H1 (cell line): ENCODE results near the gene PCBP4. TPM values are rescaled to one million over a fixed set of nuclear protein-coding genes. Genes with fewer than 3 reads are reported as not detected.

Source experiments
- CTCF ChIA-PET: fragments of 300-600 bp; sonication (Branson Sonifier 250); formaldehyde crosslinking; loops from one replicate; lab custom pipeline; 2021; ENCODE audit not compliant: partially characterized antibody; lab: Charles Lee
- POLR2A ChIA-PET: fragments of 300-600 bp; sonication (Branson Sonifier 250); formaldehyde crosslinking; loops from one replicate; lab custom pipeline; 2021; ENCODE audit warnings: inconsistent platforms; ENCODE audit not compliant: partially characterized antibody; lab: Charles Lee
- DNase-seq, 2 experiments: peaks; one replicate each; pipeline versions ENCODE4 v3.0.0 to v3.0.0-alpha.2; 2010 to 2022; ENCODE audit warnings: low spot score in 2 of 2, low read depth in 1 of 2, mixed read lengths in 1 of 2
- FAIRE-seq: peaks from 2 replicates; lab custom pipeline; 2011; peaks lifted over from hg19 to GRCh38; lab: Jason Lieb, UNC
- H2AFZ ChIP-seq: 2 replicates; pipeline ENCODE4 v1.8.1; 2012; ENCODE audit warnings: low read length, inconsistent platforms
- H2AK5ac ChIP-seq: 2 replicates; pipeline ENCODE4 v1.6.1; 2013; ENCODE audit warnings: low read depth, low read length
- H2BK120ac ChIP-seq: replicated peaks from 2 replicates; pipeline ENCODE3; 2013; ENCODE audit warnings: low read depth, low read length, inconsistent platforms
- H2BK12ac ChIP-seq: 2 replicates; pipeline ENCODE4 v1.6.1; 2013; ENCODE audit warnings: low read depth, low read length
- H2BK15ac ChIP-seq: 2 replicates; pipeline ENCODE4 v1.6.1; 2013; ENCODE audit warnings: low read length
- H2BK20ac ChIP-seq: 2 replicates; pipeline ENCODE4 v1.6.1; 2013; ENCODE audit warnings: low read length
- H2BK5ac ChIP-seq: 2 replicates; pipeline ENCODE4 v1.6.1; 2013; ENCODE audit warnings: low read depth, low read length
- H3K14ac ChIP-seq: 2 replicates; pipeline ENCODE4 v1.6.1; 2013; ENCODE audit warnings: inconsistent platforms; ENCODE audit not compliant: insufficient read length
- H3K18ac ChIP-seq: 2 replicates; pipeline ENCODE4 v1.6.1; 2013; ENCODE audit warnings: low read length; ENCODE audit errors: extremely low read depth
- H3K23ac ChIP-seq: 2 replicates; pipeline ENCODE4 v1.6.1; 2013; ENCODE audit warnings: inconsistent platforms; ENCODE audit not compliant: insufficient read length
- H3K23me2 ChIP-seq: 2 replicates; pipeline ENCODE4 v1.6.1; 2013; ENCODE audit warnings: low read depth, low read length
- H3K27ac ChIP-seq: 2 replicates; pipeline ENCODE4 v1.6.1; 2011; ENCODE audit warnings: low read depth, low read length, inconsistent platforms
- H3K27me3 ChIP-seq, 4 experiments: replicated peaks in 1 of 4; 1 replicate in 1 of 4; 2 replicates in 3 of 4; pipeline versions ENCODE4 v1.6.1 to v1.8.1; 2011 to 2013; ENCODE audit warnings: low read length in 3 of 4, mild to moderate bottlenecking in 3 of 4, inconsistent platforms in 2 of 4, mixed read lengths in 2 of 4, moderate library complexity in 1 of 4; ENCODE audit not compliant: control insufficient read depth in 3 of 4, insufficient read depth in 3 of 4; ENCODE audit errors: extremely low read depth in 1 of 4
- H3K36me3 ChIP-seq, 4 experiments: 2 replicates each; pipeline versions ENCODE4 v1.6.1 to v1.8.1; 2011 to 2013; ENCODE audit warnings: mild to moderate bottlenecking in 4 of 4, low read length in 3 of 4, moderate library complexity in 2 of 4, control low read depth in 1 of 4, inconsistent platforms in 1 of 4; ENCODE audit not compliant: insufficient read depth in 4 of 4, control insufficient read depth in 2 of 4
- H3K4ac ChIP-seq: replicated peaks from 2 replicates; pipeline ENCODE3; 2013; ENCODE audit warnings: low read length, low read depth, mixed read lengths, inconsistent platforms; ENCODE audit not compliant: insufficient read length
- H3K4me1 ChIP-seq, 4 experiments: replicated peaks in 1 of 4; 1 replicate in 1 of 4; 2 replicates in 3 of 4; pipeline versions ENCODE4 v1.6.1 to v1.8.1; 2011 to 2013; ENCODE audit warnings: low read length in 3 of 4, inconsistent platforms in 2 of 4, mixed read lengths in 1 of 4; ENCODE audit not compliant: insufficient read depth in 4 of 4, control insufficient read depth in 3 of 4
- H3K4me2 ChIP-seq, 2 experiments: 2 replicates each; pipeline versions ENCODE4 v1.6.1 to v1.8.1; 2011 to 2013; ENCODE audit warnings: low read depth in 2 of 2, low read length in 2 of 2, control low read depth in 1 of 2, inconsistent platforms in 1 of 2, mild to moderate bottlenecking in 1 of 2; ENCODE audit not compliant: insufficient read depth in 1 of 2
- H3K4me3 ChIP-seq, 4 experiments: fragments of 200-600, 300-600 bp in 1 of 4; sonication (generic), shearing (Covaris generic), sonication (Bioruptor Twin) in 1 of 4; 2 replicates each; pipeline versions ENCODE4 v1.5.1 to v1.8.1; 2011 to 2016; ENCODE audit warnings: low read length in 4 of 4, low read depth in 3 of 4, control low read depth in 2 of 4, inconsistent platforms in 2 of 4, mild to moderate bottlenecking in 2 of 4, mixed read lengths in 1 of 4, moderate library complexity in 1 of 4; ENCODE audit not compliant: insufficient read depth in 2 of 4; ENCODE audit errors: extremely low read depth in 1 of 4
- H3K56ac ChIP-seq: replicated peaks from 2 replicates; pipeline ENCODE3; 2013; ENCODE audit warnings: low read depth, mild to moderate bottlenecking, mixed read lengths, low read length, inconsistent platforms; ENCODE audit not compliant: insufficient read length
- H3K79me1 ChIP-seq: 2 replicates; pipeline ENCODE4 v1.6.1; 2013; ENCODE audit warnings: low read depth, low read length, control low read depth
- H3K79me2 ChIP-seq, 2 experiments: 2 replicates each; pipeline versions ENCODE4 v1.6.1 to v1.8.1; 2012 to 2013; ENCODE audit warnings: low read length in 2 of 2, mild to moderate bottlenecking in 2 of 2, inconsistent platforms in 1 of 2; ENCODE audit not compliant: insufficient read depth in 2 of 2, control insufficient read depth in 1 of 2
- H3K9ac ChIP-seq, 4 experiments: replicated peaks in 1 of 4; 1 replicate in 1 of 4; 2 replicates in 3 of 4; pipeline versions ENCODE4 v1.6.1 to v1.8.1; 2011 to 2013; ENCODE audit warnings: low read depth in 3 of 4, low read length in 3 of 4, control low read depth in 2 of 4, mild to moderate bottlenecking in 2 of 4, moderate library complexity in 2 of 4, inconsistent platforms in 1 of 4; ENCODE audit errors: extremely low read depth in 1 of 4
- H3K9me3 ChIP-seq, 2 experiments: 2 replicates each; pipeline versions ENCODE4 v1.6.1 to v1.8.1; 2012 to 2013; ENCODE audit warnings: mild to moderate bottlenecking in 2 of 2, moderate library complexity in 2 of 2, control low read depth in 1 of 2, inconsistent platforms in 1 of 2, low read depth in 1 of 2, low read length in 1 of 2, mixed read lengths in 1 of 2; ENCODE audit not compliant: insufficient read depth in 2 of 2
- H4K20me1 ChIP-seq, 2 experiments: replicated peaks in 1 of 2; 2 replicates each; pipeline versions ENCODE3 to v1.8.1; 2011 to 2013; ENCODE audit warnings: inconsistent platforms in 2 of 2, low read length in 2 of 2, mild to moderate bottlenecking in 1 of 2; ENCODE audit not compliant: insufficient read depth in 2 of 2, control insufficient read depth in 1 of 2
- H4K5ac ChIP-seq: 2 replicates; pipeline ENCODE4 v1.6.1; 2013; ENCODE audit warnings: low read length, low read depth, mixed read lengths, inconsistent platforms; ENCODE audit not compliant: insufficient read length
- H4K8ac ChIP-seq: 2 replicates; pipeline ENCODE4 v1.8.0; 2013; ENCODE audit warnings: mild to moderate bottlenecking, moderate library complexity, low read length, inconsistent platforms; ENCODE audit not compliant: insufficient read depth; ENCODE audit errors: extremely low read depth
- H4K91ac ChIP-seq: replicated peaks from 2 replicates; pipeline ENCODE3; 2013; ENCODE audit warnings: low read length, mixed read lengths, inconsistent platforms; ENCODE audit not compliant: insufficient read length
- ASH2L ChIP-seq: fragments of 200-600, 300-600 bp; sonication (generic); IDR thresholded peaks from one replicate; pipeline ENCODE4 v1.7.1; 2017; ENCODE audit warnings: low read length
- CHD1 ChIP-seq: IDR thresholded peaks from 2 replicates; pipeline ENCODE4 v1.6.1; 2012; ENCODE audit warnings: low read depth, low read length, improper control_type of control experiment
- CREB1 ChIP-seq: IDR thresholded peaks from 2 replicates; pipeline ENCODE4 v1.6.1; 2012; ENCODE audit warnings: inconsistent platforms
- CTBP2 ChIP-seq: IDR thresholded peaks from 2 replicates; pipeline ENCODE4 v1.7.0; 2011; ENCODE audit warnings: borderline replicate concordance, mild to moderate bottlenecking, moderate library complexity, mixed read lengths, low read length; ENCODE audit not compliant: insufficient read depth, insufficient read length
- EZH2 ChIP-seq: fragments of 200-600 bp; sonication (generic); IDR thresholded peaks from 2 replicates; pipeline ENCODE4 v1.7.1; 2012; ENCODE audit warnings: low read depth, mild to moderate bottlenecking, moderate library complexity, low read length, inconsistent platforms; ENCODE audit not compliant: severe bottlenecking
- GABPA ChIP-seq: IDR thresholded peaks from 2 replicates; pipeline ENCODE4 v1.6.1; 2011; ENCODE audit warnings: mild to moderate bottlenecking, low read length, moderate library complexity, borderline replicate concordance; ENCODE audit not compliant: insufficient read depth
- RBBP5 ChIP-seq: IDR thresholded peaks from 2 replicates; pipeline ENCODE4 v1.7.1; 2012; ENCODE audit warnings: low read depth, mild to moderate bottlenecking, inconsistent platforms, low read length, moderate library complexity, borderline replicate concordance
- RFX5 ChIP-seq: IDR thresholded peaks from 2 replicates; pipeline ENCODE4 v1.6.1; 2011; ENCODE audit warnings: low read depth, low read length, improper control_type of control experiment, borderline replicate concordance
- SIRT6 ChIP-seq: IDR thresholded peaks from one replicate; pipeline ENCODE4 v1.7.1; 2012; ENCODE audit warnings: low read length, inconsistent platforms
- TCF12 ChIP-seq: IDR thresholded peaks from 2 replicates; pipeline ENCODE4 v1.6.1; 2011; ENCODE audit warnings: low read depth, mild to moderate bottlenecking, low read length
- WGBS, 2 experiments: shearing (Covaris generic) in 1 of 2; methylation state at CpG; one replicate each; pipeline versions ENCODE4 v1.1.6 to v1.1.7; 2013 to 2015; ENCODE audit warnings: low lambda C conversion rate in 2 of 2, mixed read lengths in 2 of 2, inconsistent platforms in 1 of 2, low coverage in 1 of 2, missing lambda C conversion rate in 1 of 2; ENCODE audit not compliant: insufficient replicate concordance in 2 of 2, insufficient coverage in 1 of 2, insufficient read length in 1 of 2; ENCODE audit errors: extremely low coverage in 1 of 2, missing lambda C conversion rate in 1 of 2; 5-methylcytosine and 5-hydroxymethylcytosine counted together
- polyA plus RNA-seq, 7 experiments: library from polyadenylated mRNA; depleted of rRNA in 3 of 7; stranded (reverse) in 5 of 7; unstranded in 2 of 7; fragments of >200 nt in 5 of 7; fragments of 200-250 nt in 2 of 7; gene quantifications; 1 replicate in 5 of 7; 2 replicates in 1 of 7; 4 replicates in 1 of 7; pipeline versions ENCODE4 v1.2.1 to v1.2.3, GENCODE V29; 2011 to 2013; ENCODE audit warnings: missing spikeins in 2 of 7, mixed read lengths in 2 of 7
- total RNA-seq: library from RNA; stranded (reverse); fragmentation: NEBNext Ultra II Directional; extraction: Animal tissue kit (Norgen Biotek cat#: 25700); gene quantifications from 2 replicates; pipeline ENCODE4 v1.2.1, GENCODE V29; 2021
- TF ChIP-seq, protein P1 (sequence below): IDR thresholded peaks from 2 replicates; pipeline ENCODE4 v1.6.1; 2012; ENCODE audit warnings: inconsistent platforms

Gene PCBP4
- total and polyA plus RNA-seq, 2 of the 8 experiments (the other 6 are each of a cell fraction or from before 2014, with no cell fraction given): 16.4 to 34.1 TPM

DNA sequence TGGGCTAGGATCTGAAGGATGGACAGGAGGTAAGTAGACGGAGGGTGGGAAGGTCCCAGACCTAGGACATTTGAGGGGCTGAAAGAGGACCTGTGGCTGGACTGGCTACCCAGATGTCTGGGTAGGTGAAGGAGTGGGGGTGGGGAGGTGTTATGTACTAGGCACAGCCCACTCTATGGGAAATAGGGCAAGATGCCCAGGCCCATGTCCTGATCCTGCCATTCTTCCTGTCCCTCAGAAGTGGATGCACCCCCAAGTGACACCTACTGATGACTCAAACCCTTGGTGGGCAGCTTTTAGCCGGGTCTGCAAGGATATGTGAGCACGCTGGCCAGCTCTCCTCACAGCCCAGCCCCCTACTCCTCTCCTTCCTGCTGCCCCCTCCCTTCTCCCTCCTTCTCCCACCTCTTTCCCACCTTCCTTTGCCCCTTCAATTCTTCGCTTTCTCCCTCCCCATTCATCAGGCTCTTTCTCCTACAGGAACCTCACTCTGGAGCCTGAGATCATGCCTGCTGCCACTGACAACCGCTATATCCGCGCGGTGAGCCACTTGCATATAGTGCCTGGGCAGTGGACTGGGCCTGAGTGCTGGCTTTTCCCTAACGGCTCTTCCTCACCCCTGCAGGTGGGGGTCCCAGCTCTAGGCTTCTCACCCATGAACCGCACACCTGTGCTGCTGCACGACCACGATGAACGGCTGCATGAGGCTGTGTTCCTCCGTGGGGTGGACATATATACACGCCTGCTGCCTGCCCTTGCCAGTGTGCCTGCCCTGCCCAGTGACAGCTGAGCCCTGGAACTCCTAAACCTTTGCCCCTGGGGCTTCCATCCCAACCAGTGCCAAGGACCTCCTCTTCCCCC is 21.3 kb upstream of the PCBP4 start:
- Histone ChIP-seq H2BK12ac (no peak overlapping the region), H3K23me2 (no peaks in the 10 kb centered on the region), H3K79me2 (no peaks in the 10 kb centered on the region; a peak in 1 of 4 replicates), H2BK15ac (no peak overlapping the region), H3K4me1 (peaks cover 0 to 13% (median 5%) of the 10 kb centered on the region in 4 experiments; a peak in 6 of 7 replicates), H3K79me1 (no peaks in the 10 kb centered on the region; the same call in none of the 2 replicates), H3K9ac (no peak overlapping the region), H3K4me2 (no peak overlapping the region), H3K27ac (no peak overlapping the region), H4K8ac (no peak overlapping the region; the same call in 1 of the 2 replicates), H4K5ac (no peak overlapping the region), H4K91ac (no peak overlapping the region), H3K56ac (no peak overlapping the region), H3K36me3 (peaks cover 7 to 22% (median 15%) of the 10 kb centered on the region in 4 experiments; a peak in 7 of 8 replicates), H2BK5ac (no peak overlapping the region), H3K23ac (no peak overlapping the region), H3K18ac (no peak overlapping the region), H3K27me3 (no peaks in the 10 kb centered on the region), H2AK5ac (no peak overlapping the region), H3K4ac (no peak overlapping the region), H4K20me1 (peaks cover 3 to 5% of the 10 kb centered on the region in 2 experiments), H2BK120ac (no peak overlapping the region), H2AFZ (no peak overlapping the region), H2BK20ac (no peak overlapping the region), H3K4me3 (no peak overlapping the region), H3K14ac (no peak overlapping the region), H3K9me3 (no peaks in the 10 kb centered on the region)
- DNase-seq (peak in 1 of 2 experiments; percentile 48), FAIRE-seq (no peak)
- whole genome bisulfite sequencing, 2 experiments: 84% methylated on average over 15 of the region's 15 CpGs; no CpG with 5 or more reads in 1 of the 2 experiments
- POLR2A ChIA-PET: interaction anchor here (0.6 to 25.9 kb wide), 3 partner anchors 15 to 46 kb away, joined by 3 to 923 read pairs (median 3); partner anchors contain the start of genes ABHD14A, ABHD14B, ACY1 and PCBP4
- CTCF ChIA-PET: interaction anchor here (1.2 kb wide), 1 partner anchor 47 kb away, joined by 3 read pairs; the partner anchor contains the start of genes PARP3 and RRP9
- TF ChIP-seq TCF12 (no peak), GABPA (no peak), EZH2 (no peak), RFX5 (no peak), CHD1 (no peak), CREB1 (no peak), CTBP2 (no peak), SIRT6 (no peak), RBBP5 (no peak), ASH2L (no peak)
- TF ChIP-seq, protein P1, sequence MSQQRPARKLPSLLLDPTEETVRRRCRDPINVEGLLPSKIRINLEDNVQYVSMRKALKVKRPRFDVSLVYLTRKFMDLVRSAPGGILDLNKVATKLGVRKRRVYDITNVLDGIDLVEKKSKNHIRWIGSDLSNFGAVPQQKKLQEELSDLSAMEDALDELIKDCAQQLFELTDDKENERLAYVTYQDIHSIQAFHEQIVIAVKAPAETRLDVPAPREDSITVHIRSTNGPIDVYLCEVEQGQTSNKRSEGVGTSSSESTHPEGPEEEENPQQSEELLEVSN: no peak
